Activated naive CD8-positive, alpha-beta T cell treated with anti-CD3 and anti-CD28 coated beads for 36 hours (primary cell): ENCODE data around the gene COL6A5. TPM values are rescaled to one million over a fixed set of nuclear protein-coding genes. Genes with fewer than 3 reads are reported as not detected.

Source experiments
- total RNA-seq, 2 experiments: library from RNA; stranded (reverse); gene quantifications; one replicate each; pipeline ENCODE4 v1.2.3, GENCODE V29; 2021

The COL6A5 gene
- total RNA-seq, 2 experiments from 2014 or later = not detected

Other genes starting within 250 kb of the COL6A5 start
- gene COL6A6, start 171.5 kb downstream of the COL6A5 start, total RNA-seq = not detected